Endothelial cell (in vitro differentiated cells): Measurements from ENCODE around the gene HSD3B7. TPM values are rescaled to one million over a fixed set of nuclear protein-coding genes. Genes with fewer than 3 reads are reported as not detected.

Experiments used
- DNase-seq: peaks from one replicate; pipeline ENCODE4 v3.0.0; 2021; ENCODE audit warnings: low spot score
- H3K27ac Mint-ChIP-seq: one replicate; pipeline ENCODE4 v1.8.0; 2021; ENCODE audit warnings: mixed read lengths, inconsistent platforms; ENCODE audit not compliant: unreplicated experiment
- H3K27me3 Mint-ChIP-seq: one replicate; pipeline ENCODE4 v1.8.0; 2021; ENCODE audit warnings: mild to moderate bottlenecking, moderate library complexity, mixed read lengths, inconsistent platforms; ENCODE audit not compliant: unreplicated experiment
- H3K36me3 Mint-ChIP-seq: one replicate; pipeline ENCODE4 v1.8.0; 2021; ENCODE audit warnings: mild to moderate bottlenecking, low read depth, mixed read lengths, inconsistent platforms; ENCODE audit not compliant: unreplicated experiment
- H3K4me1 Mint-ChIP-seq: one replicate; pipeline ENCODE4 v1.8.0; 2021; ENCODE audit warnings: mild to moderate bottlenecking, mixed read lengths, inconsistent platforms; ENCODE audit not compliant: unreplicated experiment
- H3K4me3 Mint-ChIP-seq: one replicate; pipeline ENCODE4 v1.8.0; 2021; ENCODE audit warnings: mild to moderate bottlenecking, mixed read lengths, inconsistent platforms; ENCODE audit not compliant: unreplicated experiment
- H3K9me3 Mint-ChIP-seq: one replicate; pipeline ENCODE4 v1.8.0; 2021; ENCODE audit warnings: mixed read lengths, inconsistent platforms; ENCODE audit not compliant: unreplicated experiment
- total RNA-seq: library from RNA; stranded (reverse); fragmentation: NEBNext Ultra II Directional; extraction: Animal tissue kit (Norgen Biotek cat#: 25700); gene quantifications from one replicate; pipeline ENCODE4 v1.2.1, GENCODE V29; 2021; ENCODE audit not compliant: unreplicated experiment
- TF ChIP-seq, protein P1 (sequence below): fragments of 200-600 bp; sonication (generic); IDR thresholded peaks from one replicate; pipeline ENCODE4 v1.5.0; 2021; ENCODE audit warnings: antibody characterized with exemption; ENCODE audit not compliant: unreplicated experiment

HSD3B7 gene
- total RNA-seq, 1 donor from 2014 or later: 5.3 TPM

DNA sequence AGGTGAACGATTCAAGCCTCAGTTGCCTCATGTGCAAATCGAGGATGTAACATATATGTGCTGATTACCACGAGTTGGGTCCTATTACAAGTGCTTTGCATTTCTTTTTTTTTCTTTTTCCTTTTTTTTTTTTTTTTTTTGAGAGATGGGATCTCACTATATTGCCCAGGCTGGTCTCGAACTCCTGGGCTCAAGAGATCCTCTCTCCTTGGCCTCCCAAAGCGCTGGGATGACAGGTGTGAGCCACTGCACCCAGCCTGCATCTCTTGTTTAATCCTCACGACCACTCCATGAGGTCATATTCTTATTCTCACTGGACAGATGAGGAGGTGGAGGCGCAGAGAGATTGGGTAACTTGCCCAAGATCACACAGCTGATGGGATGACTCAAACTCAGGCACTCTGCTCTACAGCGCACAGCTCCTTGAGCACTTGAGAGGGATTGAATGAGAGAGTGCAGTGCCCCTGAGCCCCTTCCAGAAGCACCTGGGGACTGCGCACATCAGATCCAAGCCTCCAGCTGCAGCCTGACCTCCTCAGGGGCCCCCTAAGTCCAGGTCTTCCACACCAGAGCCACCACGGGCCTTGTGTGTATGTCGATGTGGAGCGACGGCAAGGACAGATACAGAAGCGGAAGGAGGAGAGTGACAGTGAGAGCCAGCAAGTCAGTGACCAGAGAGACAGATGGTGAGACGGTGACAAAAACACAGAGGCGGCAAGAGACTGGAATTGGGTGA, 20.5 kb downstream of the HSD3B7 start:
- Mint-ChIP-seq H3K27me3 (peaks cover 10% of the 10 kb centered on the region), H3K36me3 (no peaks in the 10 kb centered on the region), H3K4me3 (no peak overlapping the region), H3K27ac (no peak overlapping the region), H3K4me1 (no peaks in the 10 kb centered on the region), H3K9me3 (no peaks in the 10 kb centered on the region)
- DNase-seq: no peak
- TF ChIP-seq, protein P1, sequence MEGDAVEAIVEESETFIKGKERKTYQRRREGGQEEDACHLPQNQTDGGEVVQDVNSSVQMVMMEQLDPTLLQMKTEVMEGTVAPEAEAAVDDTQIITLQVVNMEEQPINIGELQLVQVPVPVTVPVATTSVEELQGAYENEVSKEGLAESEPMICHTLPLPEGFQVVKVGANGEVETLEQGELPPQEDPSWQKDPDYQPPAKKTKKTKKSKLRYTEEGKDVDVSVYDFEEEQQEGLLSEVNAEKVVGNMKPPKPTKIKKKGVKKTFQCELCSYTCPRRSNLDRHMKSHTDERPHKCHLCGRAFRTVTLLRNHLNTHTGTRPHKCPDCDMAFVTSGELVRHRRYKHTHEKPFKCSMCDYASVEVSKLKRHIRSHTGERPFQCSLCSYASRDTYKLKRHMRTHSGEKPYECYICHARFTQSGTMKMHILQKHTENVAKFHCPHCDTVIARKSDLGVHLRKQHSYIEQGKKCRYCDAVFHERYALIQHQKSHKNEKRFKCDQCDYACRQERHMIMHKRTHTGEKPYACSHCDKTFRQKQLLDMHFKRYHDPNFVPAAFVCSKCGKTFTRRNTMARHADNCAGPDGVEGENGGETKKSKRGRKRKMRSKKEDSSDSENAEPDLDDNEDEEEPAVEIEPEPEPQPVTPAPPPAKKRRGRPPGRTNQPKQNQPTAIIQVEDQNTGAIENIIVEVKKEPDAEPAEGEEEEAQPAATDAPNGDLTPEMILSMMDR: no peak

DNA sequence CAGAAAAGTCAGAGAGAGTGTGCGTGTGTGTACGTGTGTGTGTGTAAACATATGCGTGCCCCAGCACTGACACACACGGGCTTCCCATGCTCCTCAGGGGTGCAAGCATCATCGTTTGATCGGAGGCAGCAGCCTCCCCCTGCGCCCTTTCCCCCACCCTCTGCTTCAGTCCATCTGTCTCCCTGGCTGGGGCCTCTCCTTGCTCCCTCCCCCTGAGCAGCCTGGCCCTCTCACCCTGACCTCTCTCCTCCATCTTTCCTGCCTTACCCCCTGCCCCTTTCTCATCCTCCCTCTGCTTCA, 21.0 kb downstream of the HSD3B7 start:
- H3K9me3 Mint-ChIP-seq: no peaks in the 10 kb centered on the region
- no peaks in the 10 kb centered on the region for H3K36me3 Mint-ChIP-seq
- no peaks in the 10 kb centered on the region for H3K4me1 Mint-ChIP-seq
- H3K27me3 Mint-ChIP-seq: peaks cover 10% of the 10 kb centered on the region
- TF ChIP-seq, protein P1: no peak
- H3K4me3 Mint-ChIP-seq: no peak overlapping the region
- no peak for DNase-seq
- H3K27ac Mint-ChIP-seq: no peak overlapping the region

DNA sequence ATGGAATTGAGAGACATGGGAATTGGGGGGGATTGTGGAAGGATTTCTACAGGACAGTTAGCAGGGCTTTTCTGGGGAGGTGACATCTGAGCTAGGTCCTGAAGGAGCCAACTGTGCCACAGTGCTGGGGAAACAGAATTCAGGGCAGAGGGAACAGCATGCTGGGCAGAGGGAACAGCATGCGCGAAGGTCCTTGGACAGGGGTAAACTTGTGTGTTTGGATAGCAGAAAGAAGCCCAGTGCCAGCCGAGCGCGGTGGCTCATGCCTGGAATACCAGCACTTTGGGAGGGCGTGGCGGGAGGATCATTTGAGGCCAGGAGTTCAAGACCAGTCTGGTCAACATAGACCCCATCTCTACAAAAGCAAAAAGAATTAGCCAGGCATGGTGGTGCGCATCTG, 21.6 kb downstream of the HSD3B7 start:
- Mint-ChIP-seq H3K9me3 (no peaks in the 10 kb centered on the region), H3K4me1 (no peaks in the 10 kb centered on the region), H3K36me3 (peaks cover 3% of the 10 kb centered on the region), H3K4me3 (no peak overlapping the region), H3K27ac (no peak overlapping the region), H3K27me3 (peaks cover 14% of the 10 kb centered on the region)
- TF ChIP-seq, protein P1: no peak
- no peak for DNase-seq

DNA sequence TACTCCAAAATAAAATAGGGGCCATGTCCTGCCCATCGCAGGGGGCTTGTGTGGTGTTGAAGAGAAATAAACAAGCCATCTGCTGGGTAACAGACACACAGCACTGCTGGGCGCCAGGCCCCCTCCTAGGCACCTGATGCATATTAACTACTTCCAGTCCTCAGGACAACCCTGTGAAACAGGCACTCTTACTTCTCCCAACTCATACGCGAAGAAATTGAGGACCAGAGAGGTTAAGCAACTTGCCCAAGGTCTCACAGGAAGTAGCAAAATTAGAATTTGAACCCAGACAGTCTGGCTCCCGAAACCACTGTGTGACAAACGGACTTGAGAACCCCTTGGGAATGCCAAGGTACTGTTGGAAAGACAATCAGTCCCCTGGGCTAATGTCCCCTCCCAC, 22.7 kb downstream of the HSD3B7 start:
- H3K9me3 Mint-ChIP-seq: no peaks in the 10 kb centered on the region
- TF ChIP-seq, protein P1: no peak
- peaks cover 5% of the 10 kb centered on the region for H3K36me3 Mint-ChIP-seq
- peaks cover 4% of the 10 kb centered on the region for H3K4me1 Mint-ChIP-seq
- H3K4me3 Mint-ChIP-seq: no peak overlapping the region
- peak overlapping the region; percentile 5 for H3K27ac Mint-ChIP-seq
- no peak for DNase-seq
- peaks cover 18% of the 10 kb centered on the region for H3K27me3 Mint-ChIP-seq

DNA sequence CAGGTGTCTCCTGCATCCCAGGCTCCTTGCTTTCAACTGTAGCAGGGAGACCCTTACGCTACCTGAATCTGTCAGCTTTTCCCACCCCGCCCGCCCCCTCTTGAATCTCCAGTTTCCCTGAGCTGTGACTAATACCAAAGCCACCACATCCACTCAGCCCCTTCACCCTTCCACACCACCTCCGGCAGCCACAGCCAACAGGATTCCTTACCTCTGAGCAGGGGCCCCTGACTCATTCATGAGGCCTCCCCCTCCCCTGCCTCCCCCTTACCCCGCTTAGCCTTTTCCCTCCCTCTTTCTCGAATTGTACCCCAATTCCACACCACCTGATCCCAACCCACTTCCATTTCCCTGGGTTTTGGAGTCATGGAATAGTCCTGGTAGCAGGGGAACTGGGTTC, 23.1 kb downstream of the HSD3B7 start:
- Mint-ChIP-seq H3K27ac (no peak overlapping the region), H3K36me3 (peaks cover 5% of the 10 kb centered on the region), H3K4me1 (peaks cover 4% of the 10 kb centered on the region), H3K4me3 (no peak overlapping the region), H3K27me3 (peaks cover 18% of the 10 kb centered on the region), H3K9me3 (no peaks in the 10 kb centered on the region)
- no peak for DNase-seq
- TF ChIP-seq, protein P1: no peak
